Measurements from ENCODE around the gene PTPRF. TPM values are rescaled to one million over a fixed set of nuclear protein-coding genes. Genes with fewer than 3 reads are reported as not detected.

The PTPRF gene
- total and polyA plus RNA-seq, 10 donors, result 2.7 to 25.0 (median 10.8) TPM

GRCh38 chr1:43666608-43667007 is 135.9 kb downstream of the PTPRF start:
- DNase-seq, result no peak
- no peak overlapping the region for H3K27ac ChIP-seq
- intact Hi-C loops (cut with DNase I; ENCODE audit: low total_unique reads), result no loop called here
- no peaks in the 10 kb centered on the region for H3K27me3 ChIP-seq (replicated peaks in 1 of 7)
- H3K4me3 ChIP-seq, result no peak overlapping the region
- peaks cover 13 to 100% (median 100%) of the 10 kb centered on the region in 6 donors for H3K36me3 ChIP-seq
- no peak for TF ChIP-seq POLR2A (IDR thresholded peaks at IDR 0.05)
- TF ChIP-seq CTCF (IDR thresholded peaks at IDR 0.05 in 8 of 11, conservative IDR thresholded peaks at IDR 0.05 in 3 of 11), result no peak
- TF ChIP-seq POLR2AphosphoS5 (IDR thresholded peaks at IDR 0.05), result no peak
- H3K9me3 ChIP-seq, result no peaks in the 10 kb centered on the region
- no peaks in the 10 kb centered on the region for H3K4me1 ChIP-seq

- Histone ChIP-seq H3K4me3 (no peak overlapping the region), H3K36me3 (peaks cover 7 to 100% (median 98%) of the 10 kb centered on the region in 6 donors), H3K9me3 (no peaks in the 10 kb centered on the region), H3K4me1 (no peaks in the 10 kb centered on the region), H3K27me3 (replicated peaks in 1 of 7) (no peaks in the 10 kb centered on the region), H3K27ac (no peak overlapping the region)
- TF ChIP-seq CTCF (IDR thresholded peaks at IDR 0.05 in 8 of 11, conservative IDR thresholded peaks at IDR 0.05 in 3 of 11) (no peak), POLR2A (IDR thresholded peaks at IDR 0.05) (no peak), POLR2AphosphoS5 (IDR thresholded peaks at IDR 0.05) (no peak)
- 90 to 96% (median 92%) methylated on average over 7 of the region's 7 CpGs for WGBS, 5 donors
- DNase-seq, result no peak
- intact Hi-C loops (cut with DNase I; ENCODE audit: low total_unique reads), result no loop called here
Measured at GRCh38 chr1:43668956-43669355, 138.3 kb downstream of the PTPRF start.

DNA sequence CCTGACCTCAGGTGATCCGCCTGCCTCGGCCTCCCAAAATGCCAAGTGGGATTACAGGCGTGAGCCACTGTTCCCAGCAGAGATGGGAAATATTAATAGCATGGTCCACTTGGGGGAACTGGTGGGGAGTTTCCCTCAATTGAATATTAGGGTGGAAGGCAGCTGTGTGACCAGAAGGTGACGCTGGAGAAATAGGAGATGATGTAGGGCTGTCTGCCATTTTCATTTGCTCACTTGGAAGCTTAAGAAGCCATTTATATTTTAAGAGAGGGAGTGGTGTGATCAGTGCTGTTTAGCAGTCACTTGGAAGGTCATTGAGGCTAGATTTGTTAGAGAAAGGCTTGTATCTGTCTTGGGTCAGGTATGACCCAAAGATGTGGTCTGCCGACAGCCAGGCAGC is 139.2 kb downstream of the PTPRF start:
- Histone ChIP-seq H3K9me3 (no peaks in the 10 kb centered on the region), H3K27me3 (replicated peaks in 1 of 7) (no peaks in the 10 kb centered on the region), H3K4me1 (no peaks in the 10 kb centered on the region), H3K36me3 (peaks cover 7 to 100% (median 98%) of the 10 kb centered on the region in 6 donors), H3K4me3 (no peak overlapping the region), H3K27ac (no peak overlapping the region)
- 91 to 99% (median 95%) methylated on average over 5 of the region's 5 CpGs for WGBS, 5 donors
- no peak for DNase-seq
- intact Hi-C loops (cut with DNase I; ENCODE audit: low total_unique reads), result no loop called here
- TF ChIP-seq POLR2AphosphoS5 (IDR thresholded peaks at IDR 0.05) (no peak), CTCF (IDR thresholded peaks at IDR 0.05 in 8 of 11, conservative IDR thresholded peaks at IDR 0.05 in 3 of 11) (no peak), POLR2A (IDR thresholded peaks at IDR 0.05) (no peak)

DNA sequence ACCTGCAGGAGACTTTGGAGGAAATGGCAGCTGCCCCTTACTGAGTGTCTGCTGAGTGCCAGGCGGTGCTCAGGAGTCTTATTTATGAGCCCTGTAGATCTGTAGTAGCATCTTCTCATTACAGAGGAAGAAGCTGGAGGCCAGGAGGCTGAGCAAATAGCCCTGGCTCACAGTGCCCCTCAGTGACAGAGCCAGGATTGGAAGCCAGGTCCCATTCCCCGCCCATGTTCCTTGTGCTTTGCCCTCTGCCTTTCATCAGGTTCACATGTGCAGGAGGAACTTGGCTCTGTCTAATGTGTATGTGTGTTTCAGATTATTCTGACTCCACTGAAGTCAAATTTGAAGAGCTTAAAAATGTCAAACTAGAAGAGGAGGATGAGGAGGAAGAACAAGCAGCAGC is 140.5 kb downstream of the PTPRF start:
- no peak for TF ChIP-seq CTCF (IDR thresholded peaks at IDR 0.05 in 8 of 11, conservative IDR thresholded peaks at IDR 0.05 in 3 of 11)
- TF ChIP-seq POLR2AphosphoS5 (IDR thresholded peaks at IDR 0.05), result no peak
- no peak for TF ChIP-seq POLR2A (IDR thresholded peaks at IDR 0.05)
- H3K27me3 ChIP-seq (replicated peaks in 1 of 7), result no peaks in the 10 kb centered on the region
- DNase-seq, result no peak
- H3K9me3 ChIP-seq, result no peaks in the 10 kb centered on the region
- no peak overlapping the region for H3K27ac ChIP-seq
- H3K36me3 ChIP-seq, result peaks cover 7 to 100% (median 98%) of the 10 kb centered on the region in 6 donors
- intact Hi-C loops (cut with DNase I; ENCODE audit: low total_unique reads), result no loop called here
- no peaks in the 10 kb centered on the region for H3K4me1 ChIP-seq
- WGBS, 5 donors, result 94 to 97% (median 96%) methylated on average over 2 of the region's 2 CpGs
- H3K4me3 ChIP-seq, result no peak overlapping the region

All from spleen (tissue), 11 donors.